ENCODE data around the gene CSNK1G3.

The CSNK1G3 gene

DNA sequence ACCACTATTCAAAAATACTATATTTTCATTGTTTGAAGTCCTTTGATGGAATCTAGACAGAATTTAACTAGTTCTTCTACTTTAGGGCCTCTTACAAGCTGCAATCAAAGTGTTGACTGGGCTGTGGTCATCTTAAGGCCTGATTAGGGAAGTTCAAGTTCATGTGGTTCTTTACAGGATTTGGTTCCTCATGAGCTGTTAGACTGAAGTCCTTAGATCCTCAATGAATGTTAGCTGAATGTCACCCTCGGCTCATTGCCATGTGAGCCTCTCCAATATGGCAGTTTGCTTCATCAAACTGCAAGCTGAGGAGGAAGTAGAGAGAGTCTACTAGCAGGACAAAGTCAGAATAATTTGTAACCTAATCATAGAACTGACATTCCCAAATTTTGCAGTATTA lies 135.1 kb downstream of the CSNK1G3 start:
- no peak for DNase-seq (ENCODE audit: low spot score)

DNA sequence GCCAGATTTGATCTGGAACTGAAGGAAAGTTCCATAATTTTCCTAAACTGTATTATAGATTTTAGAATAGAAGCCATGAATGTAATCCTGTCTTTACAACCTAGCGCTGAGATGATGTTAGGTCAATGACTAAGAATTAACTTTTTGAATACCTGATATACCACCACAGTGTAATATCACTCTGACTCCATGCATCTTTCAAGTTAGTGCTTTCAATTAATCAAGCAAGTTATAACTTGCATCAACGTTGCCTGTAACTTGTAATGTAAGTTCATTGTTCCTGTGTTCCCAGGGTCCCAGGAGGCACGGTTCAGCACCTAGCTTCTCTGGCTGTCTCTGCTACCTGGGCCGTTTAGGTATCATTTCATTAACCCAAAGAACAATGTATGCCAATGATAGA lies 139.3 kb downstream of the CSNK1G3 start:
- no peak for DNase-seq (ENCODE audit: low spot score)

DNA sequence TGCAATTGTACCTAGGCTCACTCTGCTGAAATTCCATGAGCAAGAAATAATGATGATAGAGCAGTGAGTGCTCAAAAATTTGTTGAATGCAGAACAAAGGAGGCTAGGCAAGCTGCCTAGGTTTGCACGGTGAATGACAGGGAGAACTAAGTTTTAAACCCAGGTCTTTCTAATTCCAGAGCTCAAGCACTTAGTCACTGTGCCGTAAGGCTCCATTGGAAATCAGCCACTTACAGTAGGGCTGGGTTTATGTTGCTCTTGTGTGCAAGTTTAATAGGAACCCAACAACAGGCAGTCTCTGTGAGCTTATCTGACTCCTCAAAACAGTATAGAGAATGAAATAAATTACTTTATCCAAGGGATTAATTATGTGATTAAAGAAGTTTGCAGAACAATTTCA lies 147.0 kb downstream of the CSNK1G3 start:
- DNase-seq (ENCODE audit: low spot score) = no peak

DNA sequence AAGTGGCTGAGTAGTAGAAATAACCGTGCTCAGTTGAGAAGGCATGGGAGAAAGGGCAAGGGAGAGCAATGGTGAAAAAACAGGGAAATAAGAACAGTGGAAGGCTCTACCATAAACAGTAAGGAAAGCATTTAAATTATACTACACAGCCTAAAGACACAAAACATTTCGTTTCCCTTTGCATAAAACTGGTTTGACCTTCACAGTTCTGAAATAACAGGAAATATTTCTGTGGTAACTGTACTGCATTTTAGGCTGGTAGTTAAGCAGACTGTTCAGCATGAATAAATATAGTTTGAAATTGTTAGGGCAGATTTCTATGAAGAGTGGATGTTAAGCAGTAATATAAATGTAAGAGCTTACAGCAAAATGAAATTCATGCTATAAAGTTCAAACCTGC lies 147.5 kb downstream of the CSNK1G3 start:
- no peak for DNase-seq (ENCODE audit: low spot score)

DNA sequence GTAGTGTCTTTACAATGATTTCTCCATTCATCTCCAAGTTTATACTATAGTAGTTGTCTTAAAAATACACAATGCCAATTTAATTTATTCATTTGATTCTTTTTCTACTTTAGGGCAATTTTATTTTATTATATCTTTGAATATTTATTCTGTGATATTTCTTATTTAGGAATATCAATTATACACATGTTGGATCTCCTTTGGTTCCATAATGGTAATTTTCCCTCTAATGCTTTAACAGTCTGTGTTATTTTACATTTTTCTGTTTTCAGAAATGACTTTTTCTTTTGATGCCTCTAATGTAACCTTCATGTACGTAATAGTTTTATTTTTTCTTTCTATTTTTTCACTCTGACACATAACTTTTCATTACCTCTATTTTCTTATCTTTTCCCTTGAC lies 153.0 kb downstream of the CSNK1G3 start:
- no peak for DNase-seq (ENCODE audit: low spot score)

DNA sequence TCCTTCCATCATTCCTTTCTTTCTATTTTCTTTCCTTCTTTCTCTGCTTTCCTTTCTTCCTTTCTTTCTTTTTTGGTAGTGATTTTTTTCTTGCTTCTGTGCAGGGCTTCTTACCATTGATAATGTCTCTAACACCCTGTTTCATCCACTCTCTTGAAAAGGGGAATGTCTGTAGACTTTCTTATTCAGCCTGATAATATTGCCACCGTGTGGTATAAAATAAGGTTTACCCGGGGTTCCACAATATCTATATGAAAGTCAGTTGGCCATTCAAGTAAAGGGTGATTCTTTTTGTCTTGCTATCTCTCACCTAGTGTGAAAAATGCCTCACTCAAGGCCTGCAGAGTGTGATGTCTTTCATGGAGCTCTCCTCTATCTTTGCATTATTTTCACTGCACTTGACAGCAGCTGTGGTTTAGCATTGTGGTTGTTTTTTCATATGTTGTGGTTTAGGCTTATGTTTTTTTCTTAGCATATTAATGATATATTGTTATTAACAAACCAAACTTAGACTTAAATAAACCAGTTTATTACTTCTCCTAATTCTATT lies 153.9 kb downstream of the CSNK1G3 start:
- no peak for DNase-seq (ENCODE audit: low spot score)

Data from kidney capillary endothelial cell (primary cell).